Activated CD8-positive, alpha-beta memory T cell treated with anti-CD3 and anti-CD28 coated beads for 48 hours (primary cell): ENCODE data around the gene ITLN1.
"Not testable (repeated sequence)": the region's sequence is repeated elsewhere in the genome, so short reads cannot be mapped to it uniquely, and the experiment has no call there.

ENCODE experiments used
- DNase-seq, 3 experiments: peaks; one replicate each; pipeline ENCODE4 v3.0.0-alpha.2; 2020; ENCODE audit warnings: low read depth in 2 of 3, low spot score in 2 of 3

The ITLN1 gene

GRCh38 chr1:160885042-160885441, at the start of gene ITLN1:
ITLN1 (minus strand) TSS chr1:160885180; CDS start chr1:160884877, 303 bp downstream.
- DNase-seq = no peak

- DNase-seq = not testable (repeated sequence)
Measured at GRCh38 chr1:160933305-160933704, 48.3 kb upstream of the ITLN1 start.

GRCh38 chr1:160925652-160926244, 40.8 kb upstream of the ITLN1 start:
- DNase-seq = no peak

DNA sequence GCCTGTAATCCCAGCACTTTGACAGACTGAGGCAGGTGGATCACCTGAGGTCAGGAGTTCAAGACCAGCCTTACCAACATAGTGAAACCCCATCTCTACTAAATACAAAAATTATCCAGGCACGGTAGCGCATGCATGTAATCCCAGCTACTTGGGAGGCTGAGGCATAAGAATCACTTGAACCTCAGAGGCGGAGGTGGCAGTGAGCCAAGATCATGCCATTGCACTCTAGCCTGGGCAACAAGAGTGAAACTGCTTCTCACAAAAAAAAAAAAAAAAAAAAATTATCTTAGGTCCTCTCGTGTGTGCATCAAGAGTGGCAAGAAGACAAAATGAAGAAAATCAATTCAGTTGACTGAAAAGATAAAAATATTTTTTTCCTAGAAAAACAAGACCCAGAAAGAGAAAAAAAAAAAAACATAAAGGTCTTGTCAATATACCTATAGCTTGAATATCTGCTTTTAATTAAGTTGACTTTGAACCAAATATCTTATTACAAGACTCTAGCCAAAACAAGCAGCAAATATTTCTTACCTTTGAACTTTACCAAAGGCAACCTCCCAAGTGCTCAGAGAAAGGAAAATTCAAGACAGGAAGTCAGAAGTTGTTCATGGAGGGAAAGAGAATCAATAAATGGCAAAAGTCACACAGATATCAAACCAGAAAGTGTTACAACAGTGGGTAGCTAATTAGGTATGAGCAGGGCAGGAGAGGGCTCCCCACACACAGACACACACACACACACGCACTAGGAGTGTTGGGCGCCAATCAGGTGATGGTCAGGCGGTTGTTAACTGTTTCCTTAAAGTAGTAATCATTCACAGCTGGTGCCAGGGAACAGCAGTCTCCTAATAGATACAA, 40.0 kb upstream of the ITLN1 start:
- DNase-seq = no peak

- DNase-seq = no peak
Measured at GRCh38 chr1:160916666-160917065, 31.7 kb upstream of the ITLN1 start.

- DNase-seq = not testable (repeated sequence)
Measured at GRCh38 chr1:160913229-160913628, 28.2 kb upstream of the ITLN1 start.

- no peak for DNase-seq
Measured at GRCh38 chr1:160911925-160912324, 26.9 kb upstream of the ITLN1 start.

DNA sequence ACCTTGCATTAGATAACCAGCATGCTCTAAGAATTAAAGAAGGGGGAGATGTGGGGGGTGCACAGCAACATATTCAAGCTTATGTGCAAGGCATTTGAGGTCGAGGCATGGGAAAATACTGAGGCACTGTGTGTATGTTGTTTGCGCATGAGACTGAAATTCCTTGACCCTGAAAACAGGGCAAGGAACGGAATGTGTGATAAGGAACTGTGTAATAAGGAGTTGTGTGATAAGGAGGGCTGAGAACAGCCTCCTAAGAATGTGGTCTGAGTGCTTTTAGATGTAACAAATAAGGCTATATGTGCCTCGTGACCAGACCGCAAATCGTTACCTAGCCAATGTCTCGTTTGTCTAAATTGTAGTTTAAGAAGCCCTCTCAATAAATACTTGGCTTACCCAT, 26.5 kb upstream of the ITLN1 start:
- no peak for DNase-seq

GRCh38 chr1:160910170-160910750, 25.3 kb upstream of the ITLN1 start:
- DNase-seq = no peak

GRCh38 chr1:160907976-160908375, 23.0 kb upstream of the ITLN1 start:
- DNase-seq = no peak

- no peak for DNase-seq
Measured at GRCh38 chr1:160905617-160905989, 20.6 kb upstream of the ITLN1 start.

- DNase-seq = no peak
Measured at GRCh38 chr1:160904783-160905616, 20.0 kb upstream of the ITLN1 start.

DNA sequence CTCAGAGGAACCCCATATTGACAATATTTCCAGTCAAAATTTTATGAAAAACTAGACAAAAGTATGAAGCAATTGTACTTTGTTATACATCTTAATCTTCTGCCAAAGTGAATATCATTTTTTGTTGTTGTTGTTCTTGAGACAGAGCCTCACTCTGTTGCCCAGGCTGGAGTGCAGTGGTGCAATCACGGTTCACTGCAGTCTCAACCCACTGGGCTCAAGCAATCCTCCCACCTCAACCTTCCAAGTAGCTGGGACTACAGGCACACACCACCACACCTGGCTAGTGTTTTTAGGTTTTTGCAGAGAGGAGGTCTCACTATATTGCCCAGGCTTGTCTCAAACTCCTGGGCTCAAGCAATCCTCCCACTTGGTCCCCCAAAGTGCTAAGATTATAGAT, 17.3 kb upstream of the ITLN1 start:
- not testable (repeated sequence) for DNase-seq

- no peak for DNase-seq
Measured at GRCh38 chr1:160901768-160902167, 16.8 kb upstream of the ITLN1 start.

- DNase-seq = not testable (repeated sequence)
Measured at GRCh38 chr1:160900683-160901082, 15.7 kb upstream of the ITLN1 start.

DNA sequence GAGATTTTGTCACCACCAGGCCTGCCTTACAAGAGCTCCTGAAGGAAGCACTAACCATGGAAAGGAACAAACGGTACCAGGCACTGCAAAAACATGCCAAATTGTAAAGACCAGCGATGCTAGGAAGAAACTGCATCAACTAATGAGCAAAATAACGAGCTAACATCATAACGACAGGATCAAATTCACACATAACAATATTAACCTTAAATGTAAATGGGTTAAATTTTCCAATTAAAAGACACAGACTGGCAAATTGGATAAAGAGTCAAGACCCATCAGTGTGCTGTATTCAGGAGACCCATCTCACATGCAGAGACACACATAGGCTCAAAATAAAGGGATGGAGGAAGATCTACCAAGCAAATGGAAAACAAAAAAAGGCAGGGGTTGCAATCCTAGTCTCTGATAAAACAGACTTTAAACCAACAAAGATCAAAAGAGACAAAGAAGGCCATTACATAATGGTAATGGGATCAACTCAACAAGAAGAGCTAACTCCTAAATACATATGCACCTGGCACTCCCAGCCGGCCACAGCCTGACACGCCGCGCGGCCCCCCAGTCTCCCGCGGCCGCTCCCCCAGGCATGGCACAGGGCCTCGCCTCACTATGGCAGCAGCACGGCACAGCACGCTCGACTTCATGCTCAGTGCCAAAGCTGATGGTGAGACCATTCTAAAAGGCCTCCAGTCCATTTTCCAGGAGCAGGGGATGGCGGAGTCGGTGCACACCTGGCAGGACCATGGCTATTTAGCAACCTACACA, 9.6 kb upstream of the ITLN1 start:
- DNase-seq = not testable (repeated sequence)

- no peak for DNase-seq
Measured at GRCh38 chr1:160891474-160891873, 6.5 kb upstream of the ITLN1 start.

- no peak for DNase-seq
Measured at GRCh38 chr1:160888926-160889325, 3.9 kb upstream of the ITLN1 start.

DNA sequence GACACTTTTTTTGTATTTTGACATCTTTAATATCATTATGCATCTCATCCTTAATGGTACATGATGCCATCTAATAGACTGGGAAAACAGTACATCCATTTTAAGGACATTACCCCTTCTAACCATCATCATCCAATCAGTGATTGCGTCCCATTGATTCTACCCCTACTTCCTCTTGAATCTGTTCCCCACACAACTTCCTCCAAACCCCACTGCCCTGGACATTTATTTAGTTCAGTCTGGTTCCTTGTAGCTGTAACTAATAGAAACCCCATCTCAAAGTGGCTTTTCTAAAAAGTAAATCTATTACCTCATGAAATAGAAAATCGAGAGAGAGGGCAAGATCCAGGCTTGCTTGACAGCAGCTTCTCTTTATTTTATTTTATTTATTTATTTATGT, 2.1 kb upstream of the ITLN1 start:
- DNase-seq = no peak

DNA sequence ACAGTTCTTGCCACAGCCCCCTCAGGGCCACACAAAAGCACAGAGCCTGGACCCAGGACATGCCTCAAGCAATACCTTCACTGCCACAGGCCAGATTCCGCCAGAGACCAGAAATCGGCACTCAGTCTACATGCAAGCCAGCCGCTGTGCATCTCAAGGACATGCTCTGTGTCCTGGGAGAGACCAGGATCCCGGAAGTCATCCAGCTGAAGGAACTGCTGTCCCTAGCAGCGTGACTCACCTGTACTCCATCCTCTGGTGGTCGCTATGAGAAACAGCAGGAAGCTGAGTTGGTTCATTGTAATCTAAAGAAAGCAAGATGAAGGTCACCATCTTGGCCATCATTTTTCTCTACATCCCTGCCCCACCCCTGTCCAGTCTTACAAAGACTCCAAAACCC, 401 bp downstream of the ITLN1 start:
- DNase-seq = no peak
